NT2/D1 (cell line): Measurements from ENCODE around the gene C19orf81.

Experiments
- SUZ12 ChIP-seq: IDR thresholded peaks from 2 replicates; pipeline ENCODE4 v1.6.1; 2011; ENCODE audit not compliant: insufficient read length, insufficient read depth; ENCODE audit errors: extremely low read depth
- ZNF274 ChIP-seq: IDR thresholded peaks from 2 replicates; pipeline ENCODE4 v1.6.1; 2011; ENCODE audit warnings: mild to moderate bottlenecking, low read depth, low read length

DNA sequence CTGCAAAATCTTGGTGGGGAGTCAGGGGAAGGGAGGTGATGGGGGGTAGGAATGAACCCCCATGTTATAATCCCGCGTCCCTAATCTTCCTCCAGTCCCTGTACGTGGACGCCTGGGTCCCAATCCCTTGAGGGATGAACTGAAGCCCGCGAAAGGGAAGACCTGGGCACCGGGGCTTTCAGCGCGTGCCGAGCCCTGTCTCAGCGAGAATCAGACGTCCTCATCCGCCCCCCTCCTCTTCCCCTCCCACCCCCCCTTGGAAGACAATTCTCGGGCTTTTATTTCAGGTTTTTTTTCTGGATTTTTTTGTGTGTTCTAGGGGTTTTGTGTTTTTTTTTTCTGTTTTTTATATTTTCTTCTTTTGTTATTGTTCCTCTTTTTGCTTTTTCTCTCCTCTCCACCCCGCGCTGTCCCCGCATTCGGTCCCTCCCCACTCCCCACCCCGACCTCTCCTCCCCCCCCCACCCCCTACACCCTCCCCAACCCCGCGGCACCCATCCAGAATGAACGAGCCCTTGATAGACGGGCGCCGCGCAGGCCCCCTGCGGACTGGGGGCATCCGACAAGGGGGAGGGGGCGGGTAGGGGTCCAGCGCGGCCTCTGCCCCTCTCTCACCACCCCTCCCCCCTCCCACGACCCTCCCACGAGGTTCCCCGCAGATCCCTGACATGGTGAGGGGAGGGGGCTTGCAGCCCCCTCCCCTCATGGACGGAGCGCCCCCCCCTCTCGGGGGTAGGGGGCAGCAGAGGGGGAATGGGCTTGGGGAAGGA is 10.3 kb downstream of the C19orf81 start:
- TF ChIP-seq SUZ12 = no peak
- TF ChIP-seq ZNF274 = no peak
